Endothelial cell of umbilical vein (primary cell): ENCODE results near the gene RWDD2A. TPM values are rescaled to one million over a fixed set of nuclear protein-coding genes. Genes with fewer than 3 reads are reported as not detected.
A peak's percentile ranks its signal among the peaks of the same experiment; 100 is the strongest.

Experiments
- BruUV-seq: library from RNA; stranded (reverse); fragments of 400-500 nt; replicated peaks from 2 replicates; lab custom pipeline; 2021; lab: Mats Ljungman, UMichigan
- CTCF ChIA-PET: fragments of 300-600, 350-600 bp; sonication (Branson Sonifier 250); formaldehyde crosslinking; loops from one replicate; lab custom pipeline; 2021; ENCODE audit warnings: antibody characterized with exemption, inconsistent platforms; lab: Charles Lee
- POLR2A ChIA-PET: fragments of 300-600, 350-600 bp; sonication (Branson Sonifier 250); formaldehyde crosslinking; loops from one replicate; lab custom pipeline; 2021; ENCODE audit warnings: antibody characterized with exemption, inconsistent platforms; lab: Charles Lee
- DNase-seq: peaks from one replicate; pipeline ENCODE4 v3.0.0-alpha.2; 2011; ENCODE audit warnings: low read depth, low spot score
- FAIRE-seq: peaks from 2 replicates; lab custom pipeline; 2011; peaks lifted over from hg19 to GRCh38; lab: Jason Lieb, UNC
- H2AFZ ChIP-seq: 2 replicates; pipeline ENCODE4 v1.6.0; 2012; ENCODE audit warnings: low read depth, low read length, control low read depth, inconsistent platforms
- H3K27ac ChIP-seq: 2 replicates; pipeline ENCODE4 v1.5.1; 2011; ENCODE audit warnings: low read depth, mild to moderate bottlenecking, control low read depth, low read length, moderate library complexity; ENCODE audit not compliant: insufficient read depth
- H3K27me3 ChIP-seq, 2 experiments: 2 replicates each; pipeline versions ENCODE4 v1.6.0 to v1.6.1; 2011; ENCODE audit warnings: low read length in 2 of 2, mixed read lengths in 1 of 2; ENCODE audit not compliant: control insufficient read depth in 2 of 2, insufficient read depth in 2 of 2
- H3K36me3 ChIP-seq, 2 experiments: 2 replicates in 1 of 2; 3 replicates in 1 of 2; pipeline ENCODE4 v1.5.1; 2011; ENCODE audit warnings: low read length in 2 of 2, mild to moderate bottlenecking in 1 of 2, moderate library complexity in 1 of 2; ENCODE audit not compliant: control insufficient read depth in 2 of 2, insufficient read depth in 2 of 2; ENCODE audit errors: extremely low read depth in 1 of 2
- H3K4me1 ChIP-seq: 3 replicates; pipeline ENCODE4 v1.5.1; 2011; ENCODE audit warnings: mild to moderate bottlenecking, low read length; ENCODE audit not compliant: control insufficient read depth, insufficient read depth; ENCODE audit errors: extremely low read depth
- H3K4me2 ChIP-seq: 2 replicates; pipeline ENCODE4 v1.6.1; 2011; ENCODE audit warnings: low read length, control low read depth, mixed read lengths; ENCODE audit not compliant: insufficient read depth
- H3K4me3 ChIP-seq, 3 experiments: fragments of 200-600 bp in 1 of 3; sonication (generic), shearing (Covaris generic) in 1 of 3; replicated peaks in 1 of 3; 2 replicates each; pipeline ENCODE4 v1.5.1; 2011 to 2016; ENCODE audit warnings: control low read depth in 3 of 3, low read length in 3 of 3, mild to moderate bottlenecking in 2 of 3, inconsistent platforms in 1 of 3, low read depth in 1 of 3, moderate library complexity in 1 of 3; ENCODE audit not compliant: insufficient read depth in 1 of 3
- H3K79me2 ChIP-seq: 2 replicates; pipeline ENCODE4 v1.6.0; 2012; ENCODE audit warnings: low read length, inconsistent platforms; ENCODE audit not compliant: control insufficient read depth, insufficient read depth
- H3K9ac ChIP-seq: replicated peaks from 2 replicates; pipeline ENCODE3; 2011; ENCODE audit warnings: low read length, control low read depth; ENCODE audit not compliant: insufficient read depth; ENCODE audit errors: extremely low read depth
- H3K9me1 ChIP-seq: replicated peaks from 3 replicates; pipeline ENCODE4 v1.6.0; 2011; ENCODE audit warnings: mild to moderate bottlenecking, low read length; ENCODE audit not compliant: control insufficient read depth, insufficient read depth; ENCODE audit errors: extremely low read depth
- H3K9me3 ChIP-seq: replicated peaks from 2 replicates; pipeline ENCODE4 v1.5.1; 2012; ENCODE audit warnings: low read length, inconsistent platforms; ENCODE audit not compliant: control insufficient read depth, insufficient read depth
- H4K20me1 ChIP-seq: replicated peaks from 2 replicates; pipeline ENCODE3; 2011; ENCODE audit warnings: mild to moderate bottlenecking, low read length; ENCODE audit not compliant: control insufficient read depth, insufficient read depth; ENCODE audit errors: extremely low read depth
- FOS ChIP-seq: IDR thresholded peaks from 2 replicates; pipeline ENCODE4 v1.6.1; 2011; ENCODE audit warnings: mild to moderate bottlenecking, low read length, moderate library complexity, borderline replicate concordance; ENCODE audit not compliant: insufficient read depth
- GATA2 ChIP-seq: IDR thresholded peaks from 2 replicates; pipeline ENCODE4 v1.7.0; 2011; ENCODE audit warnings: low read depth, mild to moderate bottlenecking, moderate library complexity, mixed read lengths, low read length; ENCODE audit not compliant: insufficient read length, insufficient read depth
- MAX ChIP-seq: IDR thresholded peaks from 2 replicates; pipeline ENCODE4 v1.6.1; 2011; ENCODE audit not compliant: insufficient read depth, insufficient read length
- MYC ChIP-seq: IDR thresholded peaks from one replicate; pipeline ENCODE4 v1.6.1; 2011; ENCODE audit warnings: mild to moderate bottlenecking, low read depth, low read length
- POLR2A ChIP-seq: IDR thresholded peaks from 2 replicates; pipeline ENCODE4 v1.6.1; 2012; ENCODE audit warnings: low read depth, mild to moderate bottlenecking, control low read depth, low read length
- dilution Hi-C: fragments of 300-500 bp; cut with MboI; formaldehyde crosslinking; loops from one replicate; pipeline ENCODE4 v1.15.0; 2019; ENCODE audit warnings: low sequenced_read_pairs; ENCODE audit not compliant: extremely low pct_ligation_motif_present
- intact Hi-C: fragments of 100-400 bp; cut with micrococcal nuclease; formaldehyde crosslinking; loops from one replicate; pipeline ENCODE4 v1.10.0; 2022
- polyA plus RNA-seq, 4 experiments: library from polyadenylated mRNA; depleted of rRNA in 3 of 4; stranded (reverse) in 3 of 4; unstranded in 1 of 4; fragments of >200 nt; gene quantifications; 2 replicates each; pipeline versions ENCODE4 v1.2.1 to v1.2.3, GENCODE V29; 2011 to 2012; ENCODE audit warnings: missing spikeins in 1 of 4
- total RNA-seq: library from RNA; stranded (reverse); gene quantifications from 2 replicates; pipeline ENCODE4 v1.2.3, GENCODE V29; 2021
- TF ChIP-seq, protein P1 (sequence below), 2 donors: IDR thresholded peaks; 1 replicate in 1 of 2; 2 replicates in 1 of 2; pipeline ENCODE4 v1.5.1; 2011; ENCODE audit warnings: low read length in 2 of 2, mild to moderate bottlenecking in 2 of 2, moderate library complexity in 2 of 2, control low read depth in 1 of 2, inconsistent platforms in 1 of 2, low read depth in 1 of 2; ENCODE audit not compliant: insufficient read depth in 1 of 2; ENCODE audit errors: extremely low read depth in 1 of 2

RWDD2A gene
- total and polyA plus RNA-seq, 2 donors (not counting 3 experiments of a cell fraction or from before 2014, with no cell fraction given) = 3.2 to 4.5 TPM

- Histone ChIP-seq H3K27ac (peak overlapping the region; percentile 88), H2AFZ (no peak overlapping the region), H3K9ac (no peak overlapping the region), H3K4me2 (no peak overlapping the region), H3K4me1 (peaks cover 26% of the 10 kb centered on the region), H3K27me3 (no peaks in the 10 kb centered on the region), H4K20me1 (no peaks in the 10 kb centered on the region), H3K4me3 (no peak overlapping the region), H3K9me1 (no peaks in the 10 kb centered on the region), H3K9me3 (no peaks in the 10 kb centered on the region), H3K79me2 (no peaks in the 10 kb centered on the region), H3K36me3 (peaks cover 0 to 7% of the 10 kb centered on the region in 2 experiments)
- dilution Hi-C loops (loop anchor here (25.0 kb wide), 1 partner anchor 312 kb away; the partner anchor contains the start of gene PRSS35), intact Hi-C loops (loop anchor here (10.0 kb wide), 2 partner anchors 835 to 955 kb away; partner anchors contain the start of genes IBTK and TPBG)
- no TSS peak for BruUV-seq
- peak; percentile 69 for DNase-seq
- peak; percentile 67 for FAIRE-seq
- TF ChIP-seq MAX (no peak), GATA2 (peak; percentile 56), POLR2A (no peak), MYC (no peak), FOS (peak; percentile 40)
- TF ChIP-seq, protein P1, sequence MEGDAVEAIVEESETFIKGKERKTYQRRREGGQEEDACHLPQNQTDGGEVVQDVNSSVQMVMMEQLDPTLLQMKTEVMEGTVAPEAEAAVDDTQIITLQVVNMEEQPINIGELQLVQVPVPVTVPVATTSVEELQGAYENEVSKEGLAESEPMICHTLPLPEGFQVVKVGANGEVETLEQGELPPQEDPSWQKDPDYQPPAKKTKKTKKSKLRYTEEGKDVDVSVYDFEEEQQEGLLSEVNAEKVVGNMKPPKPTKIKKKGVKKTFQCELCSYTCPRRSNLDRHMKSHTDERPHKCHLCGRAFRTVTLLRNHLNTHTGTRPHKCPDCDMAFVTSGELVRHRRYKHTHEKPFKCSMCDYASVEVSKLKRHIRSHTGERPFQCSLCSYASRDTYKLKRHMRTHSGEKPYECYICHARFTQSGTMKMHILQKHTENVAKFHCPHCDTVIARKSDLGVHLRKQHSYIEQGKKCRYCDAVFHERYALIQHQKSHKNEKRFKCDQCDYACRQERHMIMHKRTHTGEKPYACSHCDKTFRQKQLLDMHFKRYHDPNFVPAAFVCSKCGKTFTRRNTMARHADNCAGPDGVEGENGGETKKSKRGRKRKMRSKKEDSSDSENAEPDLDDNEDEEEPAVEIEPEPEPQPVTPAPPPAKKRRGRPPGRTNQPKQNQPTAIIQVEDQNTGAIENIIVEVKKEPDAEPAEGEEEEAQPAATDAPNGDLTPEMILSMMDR (IDR thresholded peaks at IDR 0.05; ENCODE audit: extremely low read depth in 1 of 2, insufficient read depth in 1 of 2, low read depth in 1 of 2, low read length in 2 of 2) = no peak
- CTCF ChIA-PET = interaction anchor here (4.9 to 8.7 kb wide), 2 partner anchors 16 to 133 kb away, joined by 46 to 83 read pairs; partner anchors contain the start of genes DOP1A and UBE3D
- POLR2A ChIA-PET = no interaction called here
Measured at GRCh38 chr6:83199863-83200225, 6.7 kb downstream of the RWDD2A start.
